Lung (tissue), 16 donors: ENCODE results near the gene LUC7L2. TPM values are rescaled to one million over a fixed set of nuclear protein-coding genes. Genes with fewer than 3 reads are reported as not detected.
"Not testable (repeated sequence)": the region's sequence is repeated elsewhere in the genome, so short reads cannot be mapped to it uniquely, and the experiment has no call there.

Experiments used
- ATAC-seq: fragments of 200-7000 bp; cut with Tn5 transposase; one replicate; pipeline ENCODE4 v1.9.1; 2020; ENCODE audit warnings: moderate number of reproducible peaks; ENCODE audit not compliant: insufficient read depth, low FRiP score
- DNase-seq, 3 donors: peaks; one replicate each; pipeline ENCODE4 v3.0.0-alpha.2; 2013 to 2017
- H3K27ac ChIP-seq, 2 donors: one replicate each; pipeline ENCODE4 v1.5.1; 2013; ENCODE audit warnings: mild to moderate bottlenecking in 2 of 2, moderate library complexity in 2 of 2, control low read depth in 1 of 2, inconsistent platforms in 1 of 2, low read depth in 1 of 2, low read length in 1 of 2
- H3K27me3 ChIP-seq, 3 donors: one replicate each; pipeline ENCODE4 v1.5.1; 2013; ENCODE audit warnings: low read length in 2 of 3; ENCODE audit not compliant: control insufficient read depth in 3 of 3, insufficient read depth in 3 of 3
- H3K36me3 ChIP-seq, 4 donors: one replicate each; pipeline ENCODE4 v1.5.1; 2013; ENCODE audit warnings: low read length in 4 of 4, mild to moderate bottlenecking in 1 of 4, moderate library complexity in 1 of 4; ENCODE audit not compliant: control insufficient read depth in 4 of 4, insufficient read depth in 4 of 4
- H3K4me1 ChIP-seq, 5 donors: one replicate each; pipeline ENCODE4 v1.5.1; 2013; ENCODE audit warnings: low read length in 5 of 5, mild to moderate bottlenecking in 2 of 5, moderate library complexity in 1 of 5; ENCODE audit not compliant: control insufficient read depth in 5 of 5, insufficient read depth in 5 of 5
- H3K4me3 ChIP-seq: one replicate; pipeline ENCODE4 v1.5.1; 2013; ENCODE audit warnings: mild to moderate bottlenecking, control low read depth, moderate library complexity
- H3K9ac ChIP-seq, 2 donors: one replicate each; pipeline ENCODE4 v1.5.1; 2013; ENCODE audit warnings: low read length in 2 of 2, control low read depth in 1 of 2; ENCODE audit not compliant: insufficient read depth in 1 of 2
- H3K9me3 ChIP-seq, 4 donors: one replicate each; pipeline ENCODE4 v1.5.1; 2013; ENCODE audit warnings: low read length in 3 of 4, mild to moderate bottlenecking in 1 of 4, moderate library complexity in 1 of 4; ENCODE audit not compliant: control insufficient read depth in 4 of 4, insufficient read depth in 3 of 4
- WGBS, 2 donors: extraction: QIAGEN DNeasy Blood & Tissue Kit; methylation state at CpG; one replicate each; pipeline ENCODE4 v1.1.7; 2013; 5-methylcytosine and 5-hydroxymethylcytosine counted together
- long read RNA-seq, 5 donors: transcript quantifications; one replicate each; lab custom pipeline, GENCODE V29; 2026
- polyA plus RNA-seq, 2 donors: library from polyadenylated mRNA; stranded (reverse); fragments of 200-250 nt; gene quantifications; one replicate each; pipeline ENCODE4 v1.2.1, GENCODE V29; 2013
- total RNA-seq, 2 donors: library from RNA; depleted of rRNA in 1 of 2; stranded (reverse); fragments of >200 nt in 1 of 2; gene quantifications; one replicate each; pipeline ENCODE4 v1.2.1, GENCODE V29; 2014 to 2021
- TF ChIP-seq, protein P1 (sequence below): IDR thresholded peaks from 2 replicates; pipeline ENCODE4 v1.5.1; 2012; ENCODE audit warnings: mild to moderate bottlenecking; ENCODE audit errors: control extremely low read depth, extremely low read depth
- donor health status: control.
- donor health status: control.
- donor health status: Bipolar disorder and iron deficiency.
- donor health status: healthy.
- donor health status: DM: yes; HTN: yes; CAD: no.

Gene LUC7L2, protein sequence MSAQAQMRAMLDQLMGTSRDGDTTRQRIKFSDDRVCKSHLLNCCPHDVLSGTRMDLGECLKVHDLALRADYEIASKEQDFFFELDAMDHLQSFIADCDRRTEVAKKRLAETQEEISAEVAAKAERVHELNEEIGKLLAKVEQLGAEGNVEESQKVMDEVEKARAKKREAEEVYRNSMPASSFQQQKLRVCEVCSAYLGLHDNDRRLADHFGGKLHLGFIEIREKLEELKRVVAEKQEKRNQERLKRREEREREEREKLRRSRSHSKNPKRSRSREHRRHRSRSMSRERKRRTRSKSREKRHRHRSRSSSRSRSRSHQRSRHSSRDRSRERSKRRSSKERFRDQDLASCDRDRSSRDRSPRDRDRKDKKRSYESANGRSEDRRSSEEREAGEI
- total RNA-seq, result 10 to 100 TPM; 93.2 to 95.4 TPM
- polyA plus RNA-seq, result 10 to 100 TPM; 35.1 to 41.4 TPM
- long read RNA-seq, donor 1, transcript LUC7L2-202 (10 exons, 2,645 nt), result major isoform, 22 of 53 reads
- long read RNA-seq, donor 1, transcript LUC7L2-207 (9 exons, 2,837 nt), result minor isoform, 6 of 53 reads
- long read RNA-seq, donor 1, partial matches to known transcripts, result 21 of 53 reads
- long read RNA-seq, donor 1, other reads (novel, unspliced or antisense), result 0 of 53 reads
- long read RNA-seq, donor 2, partial matches to known transcripts, result 29 of 36 reads
- long read RNA-seq, donor 2, other reads (novel, unspliced or antisense), result 0 of 36 reads
- long read RNA-seq, donor 3, transcript LUC7L2-202 (10 exons, 2,645 nt), result major isoform, 11 of 27 reads
- long read RNA-seq, donor 3, partial matches to known transcripts, result 14 of 27 reads
- long read RNA-seq, donor 3, other reads (novel, unspliced or antisense), result 0 of 27 reads
- long read RNA-seq, donor 4, partial matches to known transcripts, result 39 of 43 reads
- long read RNA-seq, donor 4, other reads (novel, unspliced or antisense), result 0 of 43 reads
- long read RNA-seq, donor 5, transcript LUC7L2-202 (10 exons, 2,645 nt), result major isoform, 17 of 130 reads
- long read RNA-seq, donor 5, partial matches to known transcripts, result 104 of 130 reads
- long read RNA-seq, donor 5, other reads (novel, unspliced or antisense), result 0 of 130 reads

- H3K9me3 ChIP-seq, result no peaks in the 10 kb centered on the region
- peaks cover 0 to 4% (median 1%) of the 10 kb centered on the region in 4 donors for H3K36me3 ChIP-seq
- H3K4me3 ChIP-seq, result peak within 1 kb of the TSS; percentile 90
- H3K27me3 ChIP-seq, result no peaks in the 10 kb centered on the region
- 0% methylated on average over 94 to 98 of the region's 98 CpGs for WGBS, 2 donors
- peaks cover 0 to 22% (median 4%) of the 10 kb centered on the region in 5 donors for H3K4me1 ChIP-seq
- ATAC-seq (peak; percentile 93), DNase-seq (peak; percentile 99 to 100 (median 100))
- TF ChIP-seq, protein P1, sequence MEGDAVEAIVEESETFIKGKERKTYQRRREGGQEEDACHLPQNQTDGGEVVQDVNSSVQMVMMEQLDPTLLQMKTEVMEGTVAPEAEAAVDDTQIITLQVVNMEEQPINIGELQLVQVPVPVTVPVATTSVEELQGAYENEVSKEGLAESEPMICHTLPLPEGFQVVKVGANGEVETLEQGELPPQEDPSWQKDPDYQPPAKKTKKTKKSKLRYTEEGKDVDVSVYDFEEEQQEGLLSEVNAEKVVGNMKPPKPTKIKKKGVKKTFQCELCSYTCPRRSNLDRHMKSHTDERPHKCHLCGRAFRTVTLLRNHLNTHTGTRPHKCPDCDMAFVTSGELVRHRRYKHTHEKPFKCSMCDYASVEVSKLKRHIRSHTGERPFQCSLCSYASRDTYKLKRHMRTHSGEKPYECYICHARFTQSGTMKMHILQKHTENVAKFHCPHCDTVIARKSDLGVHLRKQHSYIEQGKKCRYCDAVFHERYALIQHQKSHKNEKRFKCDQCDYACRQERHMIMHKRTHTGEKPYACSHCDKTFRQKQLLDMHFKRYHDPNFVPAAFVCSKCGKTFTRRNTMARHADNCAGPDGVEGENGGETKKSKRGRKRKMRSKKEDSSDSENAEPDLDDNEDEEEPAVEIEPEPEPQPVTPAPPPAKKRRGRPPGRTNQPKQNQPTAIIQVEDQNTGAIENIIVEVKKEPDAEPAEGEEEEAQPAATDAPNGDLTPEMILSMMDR, result no peak
- peak within 1 kb of the TSS; percentile 97 to 99 for H3K9ac ChIP-seq
- H3K27ac ChIP-seq, result peak within 1 kb of the TSS; percentile 98 to 100
Observed at GRCh38 chr7:139359366-139360209, at the start of gene LUC7L2. Gene LUC7L2 (plus strand): TSS chr7:139359894. CDS start chr7:139360262, 368 bp downstream.

DNA sequence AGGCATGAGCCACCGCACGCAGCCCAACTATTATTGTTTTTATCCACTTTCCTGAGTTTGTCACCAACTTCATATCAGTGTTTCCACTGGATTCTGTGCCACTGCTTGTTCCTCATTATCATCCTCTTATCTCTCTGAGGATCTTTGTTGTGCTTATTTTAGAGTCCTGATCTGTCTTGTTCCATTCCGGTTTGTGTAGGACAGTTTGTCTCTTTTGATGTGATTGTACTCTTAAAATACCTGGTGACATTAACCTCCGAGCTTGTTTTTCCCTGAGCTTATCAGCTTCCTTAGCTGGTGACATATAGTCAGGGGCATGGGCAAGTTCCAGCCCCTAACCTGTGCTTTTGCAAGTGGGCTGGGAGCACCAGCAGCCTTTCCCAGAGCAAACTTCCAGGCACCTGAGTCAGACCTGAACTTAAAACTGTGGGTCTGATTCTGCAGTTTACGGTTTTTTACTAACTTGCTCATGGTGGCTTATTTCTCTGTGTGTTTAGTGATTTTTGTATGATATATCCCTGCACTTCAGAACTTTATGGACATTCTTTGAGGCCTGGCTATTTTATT is 41.7 kb upstream of the LUC7L2 start:
- ATAC-seq, result no peak
- Histone ChIP-seq H3K9me3 (no peaks in the 10 kb centered on the region), H3K4me1 (no peaks in the 10 kb centered on the region), H3K27me3 (no peaks in the 10 kb centered on the region), H3K27ac (no peak overlapping the region), H3K9ac (no peak overlapping the region), H3K4me3 (no peak overlapping the region), H3K36me3 (no peaks in the 10 kb centered on the region)
- WGBS, 2 donors, result 50 to 67% methylated on average over 5 of the region's 5 CpGs
- no peak for DNase-seq
- TF ChIP-seq, protein P1, result no peak

- no peak overlapping the region for H3K4me3 ChIP-seq
- no peaks in the 10 kb centered on the region for H3K4me1 ChIP-seq
- H3K27me3 ChIP-seq, result no peaks in the 10 kb centered on the region
- DNase-seq (peak in 1 of 3 donors; percentile 8), ATAC-seq (no peak)
- H3K9ac ChIP-seq, result no peak overlapping the region
- TF ChIP-seq, protein P1, result no peak
- WGBS, 2 donors, result 73 to 78% methylated on average over 11 of the region's 11 CpGs
- no peak overlapping the region for H3K27ac ChIP-seq
- H3K36me3 ChIP-seq, result no peaks in the 10 kb centered on the region
- H3K9me3 ChIP-seq, result no peaks in the 10 kb centered on the region
Observed at GRCh38 chr7:139321071-139321745, 38.5 kb upstream of the LUC7L2 start.

DNA sequence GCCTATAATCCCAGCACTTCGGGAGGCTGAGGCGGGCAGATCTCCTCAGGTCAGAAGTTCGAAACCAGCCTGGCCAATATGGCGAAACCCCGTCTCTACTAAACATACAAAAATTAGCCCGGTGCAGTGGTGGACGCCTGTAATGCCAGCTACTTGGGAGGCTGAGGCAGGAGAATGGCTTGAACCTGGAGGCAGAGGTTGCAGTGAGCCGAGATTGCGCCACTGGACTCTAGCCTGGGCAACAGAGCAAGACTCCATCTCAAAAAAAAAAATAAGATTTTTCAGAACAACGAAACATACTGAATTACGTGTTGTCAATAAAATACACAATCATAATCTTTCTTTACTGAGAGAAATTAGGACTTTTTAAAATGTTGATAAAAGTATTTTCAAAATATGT is 35.0 kb upstream of the LUC7L2 start:
- 97 to 98% methylated on average over 11 of the region's 11 CpGs for WGBS, 2 donors
- not testable (repeated sequence) for H3K27me3 ChIP-seq, ATAC-seq, H3K27ac ChIP-seq, H3K9me3 ChIP-seq, H3K9ac ChIP-seq, H3K36me3 ChIP-seq, H3K4me3 ChIP-seq, H3K4me1 ChIP-seq, DNase-seq
